ENCODE data around the gene TMEM151B.

TMEM151B gene

DNA sequence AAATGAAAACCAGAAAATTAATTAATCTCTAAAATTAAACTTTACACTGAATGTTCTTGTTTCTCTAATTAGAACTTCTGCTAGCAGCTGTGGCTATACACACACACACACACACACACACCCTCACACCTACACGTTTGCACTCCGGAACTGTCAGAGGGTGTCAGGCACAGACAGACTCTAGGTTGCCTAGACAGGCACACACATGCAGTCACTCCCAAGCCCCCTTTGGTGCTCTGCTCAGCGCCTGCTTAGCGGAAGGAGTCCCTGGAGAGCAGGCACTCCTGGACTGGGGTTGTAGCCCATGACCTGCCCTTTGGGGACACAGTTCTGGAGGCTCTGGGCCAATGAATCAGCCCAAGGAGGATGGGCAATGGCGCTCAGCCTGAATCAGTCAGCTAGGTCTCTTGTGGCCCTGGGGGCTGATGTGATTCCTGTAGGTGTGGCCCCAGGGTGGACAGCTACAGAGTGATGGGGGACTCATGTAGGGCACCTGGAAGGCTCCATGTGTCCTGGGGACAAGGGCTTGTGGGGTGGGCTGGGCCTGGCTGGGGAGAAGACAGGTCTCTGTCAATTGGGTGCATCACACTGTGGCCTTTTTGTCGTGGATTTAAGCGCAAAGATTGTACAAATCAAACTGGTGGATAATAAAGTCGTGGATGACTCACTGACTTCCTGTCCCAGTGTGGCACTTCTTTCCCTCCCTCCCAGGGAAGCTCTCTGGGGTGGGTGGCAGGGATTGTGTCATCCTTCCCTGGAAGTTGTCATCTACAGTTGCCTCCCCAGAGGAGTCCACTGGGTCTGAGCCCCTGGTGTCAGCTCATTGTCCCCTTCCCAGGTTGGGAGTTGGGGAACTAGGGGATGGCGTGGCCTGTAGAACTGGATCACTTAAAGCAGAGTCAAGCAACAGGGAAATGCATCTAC, 8.8 kb downstream of the TMEM151B start:
- no peak for DNase-seq (ENCODE audit: low spot score)

- no peak for DNase-seq (ENCODE audit: low spot score)
These were observed 13.9 kb downstream of the TMEM151B start for GRCh38 chr6:44284121-44284520.

- DNase-seq (ENCODE audit: low spot score) = no peak
These were observed 14.6 kb downstream of the TMEM151B start for GRCh38 chr6:44284867-44285266.

DNA sequence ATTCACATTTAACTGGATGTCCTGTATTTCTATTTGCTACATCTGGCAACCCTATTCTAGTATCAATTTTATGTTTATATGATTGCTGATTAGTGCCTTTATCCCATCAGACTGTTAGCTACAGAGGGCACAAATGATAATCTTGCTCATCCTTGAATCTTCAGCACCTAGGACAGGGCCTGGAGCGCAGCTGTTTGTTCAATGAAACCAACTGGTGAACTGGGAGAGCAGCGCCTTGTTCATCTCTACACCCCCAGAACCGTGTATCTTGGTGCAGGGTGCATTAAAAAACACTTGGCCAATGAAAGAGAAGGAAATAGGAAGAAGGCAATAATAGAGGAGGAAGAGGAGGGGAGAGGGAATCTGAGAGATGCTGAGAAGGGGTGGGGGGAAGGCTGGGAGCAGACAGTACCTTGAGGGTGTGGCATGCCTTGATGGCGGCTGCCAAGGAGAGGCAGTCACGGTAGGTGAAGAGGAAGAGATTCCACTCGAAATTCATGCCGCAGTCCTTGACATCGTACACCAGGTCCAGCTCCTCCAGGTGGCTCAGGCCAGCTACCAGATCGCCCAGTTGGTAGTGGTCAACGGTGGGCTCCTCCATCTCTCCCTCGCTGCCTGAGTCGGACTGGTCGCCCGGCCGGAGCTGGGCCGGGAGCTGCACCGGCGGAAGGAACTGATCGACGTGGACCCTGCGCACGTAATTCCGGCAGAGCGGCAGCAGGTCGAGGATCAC, 15.5 kb downstream of the TMEM151B start:
- no peak for DNase-seq (ENCODE audit: low spot score)

GRCh38 chr6:44286285-44286565, 16.0 kb downstream of the TMEM151B start:
- no peak for DNase-seq (ENCODE audit: low spot score)

DNA sequence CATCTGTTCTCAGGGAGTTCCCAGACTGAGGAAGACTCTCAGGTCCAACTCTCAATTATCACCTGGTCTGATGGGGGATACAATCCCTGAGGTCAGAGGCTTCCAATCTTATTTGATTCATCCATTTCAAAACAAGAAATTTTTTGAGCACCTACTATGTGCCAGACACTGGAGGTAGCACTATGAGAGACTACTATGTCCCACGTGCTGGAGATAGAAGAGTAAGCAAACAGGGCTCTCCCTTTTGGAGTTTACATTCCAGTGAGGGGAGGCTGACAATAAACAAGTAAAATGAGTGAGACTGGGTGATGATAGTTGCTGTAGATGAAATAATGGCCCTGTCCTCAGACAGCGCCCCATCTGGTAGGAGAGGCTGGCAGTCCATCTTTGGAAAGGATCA, 16.5 kb downstream of the TMEM151B start:
- no peak for DNase-seq (ENCODE audit: low spot score)

GRCh38 chr6:44289726-44290260, 19.5 kb downstream of the TMEM151B start:
- no peak for DNase-seq (ENCODE audit: low spot score)

- DNase-seq (ENCODE audit: low spot score) = no peak
These were observed 21.6 kb downstream of the TMEM151B start for GRCh38 chr6:44291841-44292240.

DNA sequence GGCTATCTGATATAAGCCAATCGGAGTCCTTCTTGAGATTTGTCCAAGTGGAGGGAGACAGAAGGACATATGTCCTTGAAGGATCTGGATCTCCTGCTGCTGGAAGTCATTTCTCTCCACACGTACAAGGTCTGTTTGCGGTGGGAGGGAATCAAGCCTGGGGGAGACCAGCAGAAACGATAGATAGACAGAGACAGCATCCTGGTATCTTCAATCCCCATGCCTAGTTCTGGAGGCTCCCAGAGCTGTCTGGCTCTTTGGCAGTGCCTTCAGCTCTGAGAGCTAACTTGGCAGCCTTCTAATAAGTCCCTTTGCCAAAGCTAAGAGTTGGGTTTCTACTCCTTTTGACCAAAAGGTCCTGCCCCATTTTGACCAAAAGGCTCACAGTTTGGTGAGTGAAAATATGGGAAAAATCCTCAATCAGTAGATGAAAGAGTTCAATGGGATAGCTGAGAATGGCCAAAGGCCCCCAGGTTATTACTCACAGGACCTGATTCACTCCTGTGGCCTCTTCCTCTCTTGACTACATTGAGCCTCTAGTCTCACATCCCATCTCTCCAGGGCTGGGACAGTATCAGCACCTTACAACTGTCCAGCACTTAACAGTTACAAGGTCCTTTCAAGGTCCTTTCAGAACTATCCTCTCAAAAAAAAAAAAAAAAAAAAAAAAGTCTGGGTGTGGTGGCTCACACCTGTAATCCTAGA, 22.6 kb downstream of the TMEM151B start:
- DNase-seq (ENCODE audit: low spot score) = no peak

DNA sequence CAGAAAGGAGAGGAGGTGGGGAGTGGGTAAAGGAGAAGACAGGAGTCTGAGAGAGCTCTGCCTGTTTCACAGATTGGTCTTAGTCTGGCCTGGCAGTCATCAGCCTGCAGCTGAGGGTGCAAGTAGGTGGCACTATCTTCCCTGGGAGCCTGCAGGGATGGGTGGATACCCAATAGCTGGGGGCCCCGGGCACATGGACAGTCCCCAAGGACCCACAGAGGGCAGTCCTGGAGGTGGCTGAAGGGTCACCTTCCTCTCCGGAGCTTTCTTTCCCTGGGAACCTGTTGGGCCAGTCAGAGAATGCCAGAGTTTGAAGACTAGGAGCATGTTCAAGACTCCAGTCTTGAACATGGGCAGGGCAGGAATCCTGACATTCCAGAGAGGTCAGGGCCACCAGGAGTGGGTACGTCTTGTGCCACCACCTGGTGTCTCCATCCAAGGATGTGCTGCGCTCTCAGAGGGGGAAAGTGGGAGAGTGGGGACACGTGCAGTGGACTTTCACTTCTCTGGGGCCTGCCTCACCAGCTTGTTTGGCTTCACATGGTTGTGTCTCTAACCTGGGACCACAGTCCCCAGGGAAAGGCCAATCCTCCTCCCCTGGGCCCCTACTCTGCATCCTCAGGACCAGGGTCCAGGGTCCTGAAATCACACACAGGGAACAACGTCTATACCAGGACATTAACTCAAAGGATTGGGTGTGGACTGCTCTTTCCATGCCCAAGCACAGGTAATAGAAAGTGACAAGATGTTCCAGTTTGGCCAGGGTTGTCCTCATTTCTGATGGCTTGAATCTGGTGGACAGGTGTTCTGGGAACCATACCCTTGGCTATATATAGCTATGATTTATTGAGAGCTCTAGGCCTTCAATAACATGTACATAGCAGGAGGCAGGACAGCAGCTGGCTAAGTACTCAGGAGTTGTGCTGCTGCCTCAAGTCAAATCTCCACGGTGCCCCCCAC, 24.9 kb downstream of the TMEM151B start:
- DNase-seq (ENCODE audit: low spot score) = no peak

- no peak for DNase-seq (ENCODE audit: low spot score)
These were observed 27.1 kb downstream of the TMEM151B start for GRCh38 chr6:44297063-44298038.

- no peak for DNase-seq (ENCODE audit: low spot score)
These were observed 28.0 kb downstream of the TMEM151B start for GRCh38 chr6:44298055-44298803.

DNA sequence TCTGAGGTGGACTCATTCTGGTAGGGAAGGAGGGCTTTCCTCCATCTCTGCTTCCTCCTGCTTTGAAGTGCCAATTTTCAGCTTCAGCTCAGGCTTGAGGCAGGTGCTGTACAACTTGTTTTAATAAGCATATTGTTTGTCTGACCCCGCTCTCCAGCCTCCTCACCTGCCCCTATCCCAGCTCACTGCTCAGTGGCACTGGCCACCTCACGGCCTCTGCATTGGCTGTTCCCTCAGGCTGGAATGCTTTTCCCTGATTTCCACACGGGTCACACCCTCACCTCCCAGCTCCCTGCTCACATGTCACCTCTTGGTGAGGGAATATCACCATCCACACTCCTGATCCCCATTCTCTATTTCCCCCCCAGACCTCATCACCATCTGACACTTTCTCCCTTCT, 28.6 kb downstream of the TMEM151B start:
- DNase-seq (ENCODE audit: low spot score) = no peak

DNA sequence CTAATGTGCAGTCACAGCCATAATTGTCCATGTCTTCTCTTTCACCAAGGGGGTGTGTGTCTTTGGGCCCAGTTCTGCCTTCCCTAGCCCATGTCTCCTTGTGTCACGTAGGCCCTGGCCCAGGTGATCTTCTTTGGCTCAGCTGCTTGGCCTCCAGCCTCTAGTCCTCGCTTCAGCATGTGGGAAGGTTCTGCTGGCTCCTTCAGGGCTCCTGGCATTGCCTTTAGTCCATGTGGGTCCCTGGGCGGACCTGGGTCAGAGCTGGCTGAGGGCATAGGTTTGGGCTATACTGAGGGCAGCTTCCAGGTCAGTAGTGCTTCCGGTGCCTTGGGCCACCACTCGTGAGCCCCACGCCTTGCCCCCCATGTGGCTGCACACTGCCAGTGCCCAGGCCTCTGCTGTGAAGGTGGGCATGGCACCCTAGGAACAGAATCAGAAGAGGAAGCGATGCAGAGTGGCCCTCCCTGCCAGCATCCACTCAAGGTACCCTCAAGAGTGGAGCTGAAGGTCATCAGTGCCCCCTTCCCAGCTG, 30.1 kb downstream of the TMEM151B start:
- DNase-seq (ENCODE audit: low spot score) = no peak

DNA sequence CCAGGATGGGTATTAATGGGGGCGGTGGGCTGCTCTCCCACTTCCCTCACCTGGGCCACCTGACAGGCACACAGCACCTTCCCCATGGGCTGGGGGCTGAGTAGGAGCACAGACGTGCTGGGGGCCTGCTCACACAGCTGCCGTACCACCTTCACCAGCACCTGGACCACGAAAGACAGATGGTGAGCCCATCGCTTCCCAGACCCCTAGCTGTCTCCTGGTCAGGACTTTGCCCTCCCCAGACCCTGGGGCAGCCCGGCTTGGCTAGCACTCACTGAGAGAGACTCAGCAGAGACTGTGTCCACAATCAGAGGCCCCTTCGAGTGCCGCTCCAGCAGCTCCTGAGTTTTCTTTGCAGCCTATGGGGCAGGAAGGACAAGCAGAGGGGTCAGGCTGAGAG, 30.9 kb downstream of the TMEM151B start:
- DNase-seq (ENCODE audit: low spot score) = no peak

- no peak for DNase-seq (ENCODE audit: low spot score)
These were observed 31.7 kb downstream of the TMEM151B start for GRCh38 chr6:44301782-44302564.

DNA sequence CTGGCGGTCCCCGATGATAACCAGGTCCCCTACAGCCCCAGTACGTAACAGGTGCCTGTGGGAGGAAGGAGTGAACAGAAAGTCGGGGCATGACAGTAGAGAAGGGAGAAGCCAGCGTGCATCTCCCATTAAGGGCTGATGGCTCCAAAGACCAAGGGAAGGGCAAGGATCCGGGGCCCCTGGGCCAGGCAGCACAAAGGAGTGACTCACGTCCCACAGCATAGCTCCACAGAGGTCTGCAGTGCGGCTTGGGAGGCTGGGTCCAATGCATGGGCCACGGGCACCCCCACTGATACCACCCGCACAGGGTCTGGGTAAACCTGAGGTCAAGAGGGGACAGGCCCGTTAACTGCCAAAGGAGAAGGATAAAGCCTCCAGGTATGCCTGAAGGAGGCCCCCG, 32.6 kb downstream of the TMEM151B start:
- no peak for DNase-seq (ENCODE audit: low spot score)

- no peak for DNase-seq (ENCODE audit: low spot score)
These were observed 33.6 kb downstream of the TMEM151B start for GRCh38 chr6:44303842-44304241.

Measured in hematopoietic multipotent progenitor cell treated with erythropoietin and hydrocortisone succinate and interleukin-3 and kit ligand, for 15 days (in vitro differentiated cells).